Fibroblast of mammary gland (primary cell): ENCODE results near the gene GLB1L3.

ENCODE experiments used
- DNase-seq: peaks from one replicate; pipeline ENCODE4 v3.0.0-alpha.2; 2010; ENCODE audit warnings: low read depth
- H3K4me3 ChIP-seq: 2 replicates; pipeline ENCODE4 v1.5.1; 2011; ENCODE audit warnings: low read depth, mild to moderate bottlenecking, low read length, moderate library complexity; ENCODE audit not compliant: control insufficient read depth
- TF ChIP-seq, protein P1 (sequence below): conservative IDR thresholded peaks from 2 replicates; pipeline ENCODE4 v1.5.1; 2011; ENCODE audit warnings: low read depth, low read length, inconsistent platforms; ENCODE audit not compliant: control insufficient read depth, insufficient read depth

Gene GLB1L3

DNA sequence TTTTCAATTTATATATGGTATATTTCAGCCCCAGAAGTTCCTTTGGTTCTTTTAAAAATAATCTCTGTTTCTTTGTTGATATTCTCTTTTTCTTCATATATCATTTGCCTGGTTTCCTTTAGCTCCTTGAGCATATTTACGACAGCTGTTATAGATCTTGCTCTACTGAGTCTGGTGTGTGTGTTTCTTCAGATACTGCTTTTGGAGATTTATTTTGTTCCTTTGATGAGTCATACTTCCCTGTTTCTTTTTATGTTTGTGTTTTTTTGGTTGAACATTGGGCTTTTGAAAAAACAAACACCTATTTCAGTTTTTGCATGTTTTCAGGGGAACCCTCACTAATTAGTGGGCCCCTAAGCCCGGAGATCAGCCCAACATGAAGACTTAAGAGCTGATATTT, 79.0 kb downstream of the GLB1L3 start:
- TF ChIP-seq, protein P1, sequence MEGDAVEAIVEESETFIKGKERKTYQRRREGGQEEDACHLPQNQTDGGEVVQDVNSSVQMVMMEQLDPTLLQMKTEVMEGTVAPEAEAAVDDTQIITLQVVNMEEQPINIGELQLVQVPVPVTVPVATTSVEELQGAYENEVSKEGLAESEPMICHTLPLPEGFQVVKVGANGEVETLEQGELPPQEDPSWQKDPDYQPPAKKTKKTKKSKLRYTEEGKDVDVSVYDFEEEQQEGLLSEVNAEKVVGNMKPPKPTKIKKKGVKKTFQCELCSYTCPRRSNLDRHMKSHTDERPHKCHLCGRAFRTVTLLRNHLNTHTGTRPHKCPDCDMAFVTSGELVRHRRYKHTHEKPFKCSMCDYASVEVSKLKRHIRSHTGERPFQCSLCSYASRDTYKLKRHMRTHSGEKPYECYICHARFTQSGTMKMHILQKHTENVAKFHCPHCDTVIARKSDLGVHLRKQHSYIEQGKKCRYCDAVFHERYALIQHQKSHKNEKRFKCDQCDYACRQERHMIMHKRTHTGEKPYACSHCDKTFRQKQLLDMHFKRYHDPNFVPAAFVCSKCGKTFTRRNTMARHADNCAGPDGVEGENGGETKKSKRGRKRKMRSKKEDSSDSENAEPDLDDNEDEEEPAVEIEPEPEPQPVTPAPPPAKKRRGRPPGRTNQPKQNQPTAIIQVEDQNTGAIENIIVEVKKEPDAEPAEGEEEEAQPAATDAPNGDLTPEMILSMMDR = no peak
- DNase-seq = no peak
- H3K4me3 ChIP-seq = no peak overlapping the region

DNA sequence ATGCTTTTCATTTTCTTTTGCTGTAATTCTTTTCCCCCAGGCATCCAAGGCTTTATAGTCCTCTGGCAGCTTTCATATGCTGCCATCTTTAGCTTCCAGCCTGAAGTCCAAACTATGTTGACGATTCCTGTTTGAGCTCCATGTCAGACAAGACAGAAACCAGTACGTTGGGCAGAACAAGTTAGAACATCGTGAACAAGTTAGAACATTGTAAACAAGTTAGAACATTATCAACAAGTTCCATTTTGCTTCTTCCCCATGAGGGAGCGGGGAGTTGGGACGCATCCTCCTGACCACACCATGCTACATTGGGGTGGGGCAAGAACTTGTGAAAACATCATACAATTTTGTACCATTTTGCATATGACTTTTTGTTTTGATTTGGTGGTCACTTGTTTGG, 79.5 kb downstream of the GLB1L3 start:
- TF ChIP-seq, protein P1 = no peak
- H3K4me3 ChIP-seq = no peak overlapping the region
- no peak for DNase-seq

DNA sequence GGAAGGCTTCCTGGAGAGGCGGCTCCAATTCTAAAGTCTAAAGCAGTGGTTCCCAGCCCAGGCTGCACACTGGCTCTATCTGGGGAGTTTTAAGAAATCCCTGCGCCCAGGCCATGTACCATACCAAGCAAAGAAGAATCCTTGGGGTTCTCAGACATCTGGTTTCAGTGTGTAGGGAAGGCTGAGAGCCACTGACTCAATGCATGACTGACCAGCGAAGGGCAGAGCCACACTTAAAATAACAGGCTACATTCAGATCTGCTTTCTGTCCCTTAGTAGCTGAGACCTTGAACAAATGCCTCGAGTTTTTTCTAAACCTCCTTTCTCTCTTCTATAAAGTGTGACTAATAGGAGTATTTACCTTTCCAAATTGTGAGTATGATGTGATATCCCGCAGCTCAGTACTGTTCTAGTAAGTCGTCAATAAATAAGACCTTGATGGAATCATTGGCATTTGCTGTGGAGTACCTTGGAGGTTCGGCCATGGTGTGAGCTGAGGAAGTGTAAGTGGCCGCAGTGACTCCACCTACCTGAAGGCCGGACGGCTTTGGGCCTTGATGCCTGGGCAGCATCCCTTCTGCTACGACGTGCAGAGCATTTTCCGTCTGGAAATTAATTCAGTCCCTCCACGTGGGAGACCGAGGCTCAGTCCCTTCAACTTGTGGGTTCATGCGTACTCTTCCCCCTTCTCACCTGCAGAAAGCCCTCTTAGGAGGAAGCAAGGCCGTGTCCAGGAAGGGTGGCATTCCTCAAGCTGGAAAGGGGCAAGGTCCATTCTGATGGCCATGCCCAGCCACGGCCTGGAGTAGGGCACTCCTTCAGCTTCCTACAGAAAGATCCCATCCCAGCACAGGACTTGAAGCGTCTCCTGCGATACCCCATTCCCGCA, 80.7 kb downstream of the GLB1L3 start:
- no peak for DNase-seq
- no peak overlapping the region for H3K4me3 ChIP-seq
- TF ChIP-seq, protein P1 = no peak

DNA sequence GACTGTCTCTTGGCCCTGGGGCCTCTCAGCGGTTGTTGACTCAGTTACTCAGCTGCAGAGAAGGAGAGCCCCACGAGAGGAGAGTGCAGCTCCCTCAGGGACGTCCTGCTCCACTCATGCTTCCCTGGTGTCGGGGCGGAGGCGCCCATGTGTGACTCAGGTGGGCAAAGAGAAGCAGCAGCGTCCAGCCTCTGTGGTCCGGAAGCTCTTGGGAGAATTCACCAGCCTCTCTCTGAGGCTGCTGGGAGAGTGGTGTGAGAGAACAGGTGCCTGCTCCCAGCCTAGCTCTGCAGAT, 81.3 kb downstream of the GLB1L3 start:
- TF ChIP-seq, protein P1 = no peak
- DNase-seq = no peak
- no peak overlapping the region for H3K4me3 ChIP-seq

DNA sequence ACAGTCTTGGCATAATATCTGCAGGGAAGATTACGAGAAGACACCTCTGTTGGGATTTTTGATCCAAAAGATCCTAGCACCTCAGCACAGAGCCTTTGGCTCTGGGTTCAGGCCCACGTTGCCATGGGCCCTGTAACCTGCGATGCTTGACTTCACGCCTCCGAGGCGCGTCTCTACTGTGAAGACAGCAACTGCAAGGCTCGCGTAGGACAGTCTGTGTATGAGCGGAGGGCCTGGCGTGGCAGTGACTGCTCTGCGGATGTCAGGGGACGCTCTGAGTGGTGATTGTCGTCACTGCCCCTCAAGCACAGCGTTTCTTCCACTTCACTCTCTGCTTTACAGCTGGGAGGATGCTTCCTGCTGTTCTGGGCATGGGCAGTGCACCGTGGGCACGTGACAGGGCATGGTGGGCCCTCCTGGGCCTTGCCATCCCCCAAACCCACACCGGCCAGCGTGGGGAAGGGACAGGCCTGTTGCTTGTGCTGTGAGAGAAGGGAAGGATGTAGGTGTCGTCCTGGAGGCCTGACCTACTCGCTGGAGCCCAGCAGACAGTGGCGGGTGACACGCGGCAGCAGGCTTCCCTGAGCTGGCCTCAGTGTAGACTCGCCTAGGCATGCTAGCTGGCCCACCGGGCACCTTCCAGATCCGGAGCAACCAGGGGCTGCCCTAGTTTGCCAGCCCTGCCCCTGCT, 82.1 kb downstream of the GLB1L3 start:
- no peak for DNase-seq
- TF ChIP-seq, protein P1 = no peak
- H3K4me3 ChIP-seq = no peak overlapping the region

DNA sequence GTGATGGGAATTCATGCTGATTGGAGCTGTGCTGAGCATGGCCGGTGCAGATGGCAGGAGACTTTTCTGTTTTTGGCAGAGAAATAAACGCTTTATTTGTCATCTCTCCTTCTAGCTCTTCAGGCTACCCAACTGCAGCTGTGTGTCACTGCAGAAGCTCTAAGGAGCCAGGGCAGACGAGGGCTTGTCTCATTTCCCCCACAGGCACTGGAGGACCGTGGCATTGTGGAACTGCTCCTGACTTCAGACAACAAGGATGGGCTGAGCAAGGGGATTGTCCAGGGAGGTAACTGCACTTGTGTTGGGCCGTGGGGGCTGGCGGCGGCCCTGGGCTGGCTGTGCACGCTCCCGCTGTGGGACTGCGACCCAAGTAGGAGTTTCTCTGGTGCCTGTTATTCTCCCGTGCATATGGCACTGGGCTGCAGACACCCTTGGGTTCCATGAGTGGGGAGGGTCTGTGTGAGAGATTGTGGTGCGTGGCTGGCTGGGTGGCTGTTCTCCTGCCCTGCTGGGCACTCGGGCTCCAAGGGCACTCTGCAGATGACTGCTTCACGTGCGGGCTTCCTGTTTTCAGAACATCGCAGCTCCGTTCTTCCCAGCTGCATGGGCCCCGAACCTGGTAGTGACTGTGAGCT, 82.8 kb downstream of the GLB1L3 start:
- DNase-seq = no peak
- H3K4me3 ChIP-seq = no peak overlapping the region
- TF ChIP-seq, protein P1 = no peak
